Fibroblast of lung (primary cell): Measurements from ENCODE around the gene TBC1D9. TPM values are rescaled to one million over a fixed set of nuclear protein-coding genes. Genes with fewer than 3 reads are reported as not detected.

Source experiments
- DNase-seq, 2 donors: peaks; one replicate each; pipeline versions ENCODE4 v3.0.0 to v3.0.0-alpha.2; 2010; ENCODE audit warnings: low read depth in 2 of 2
- H2AFZ ChIP-seq: 2 replicates; pipeline ENCODE4 v1.5.1; 2012; ENCODE audit warnings: low read length, control low read depth, inconsistent platforms
- H3K27ac ChIP-seq: 2 replicates; pipeline ENCODE4 v1.5.1; 2011; ENCODE audit warnings: low read length, control low read depth; ENCODE audit not compliant: insufficient read depth
- H3K27me3 ChIP-seq: 2 replicates; pipeline ENCODE4 v1.5.1; 2011; ENCODE audit warnings: mild to moderate bottlenecking, low read length; ENCODE audit not compliant: control insufficient read depth, insufficient read depth
- H3K36me3 ChIP-seq: 2 replicates; pipeline ENCODE4 v1.5.1; 2011; ENCODE audit warnings: low read length; ENCODE audit not compliant: control insufficient read depth, insufficient read depth
- H3K4me1 ChIP-seq: 2 replicates; pipeline ENCODE4 v1.5.1; 2011; ENCODE audit warnings: low read length; ENCODE audit not compliant: control insufficient read depth, insufficient read depth; ENCODE audit errors: extremely low read depth
- H3K4me2 ChIP-seq: 2 replicates; pipeline ENCODE4 v1.5.1; 2011; ENCODE audit warnings: low read length, control low read depth; ENCODE audit not compliant: insufficient read depth; ENCODE audit errors: extremely low read depth
- H3K4me3 ChIP-seq, 4 experiments: fragments of 200-600 bp in 1 of 4; sonication (generic) in 1 of 4; replicated peaks in 1 of 4; 2 replicates each; pipeline ENCODE4 v1.5.1; 2011 to 2016; ENCODE audit warnings: low read length in 4 of 4, low read depth in 3 of 4, mild to moderate bottlenecking in 3 of 4, control low read depth in 2 of 4, inconsistent platforms in 1 of 4, mixed read lengths in 1 of 4; ENCODE audit not compliant: insufficient read depth in 1 of 4; ENCODE audit errors: control extremely low read depth in 1 of 4
- H3K79me2 ChIP-seq: 2 replicates; pipeline ENCODE4 v1.5.1; 2012; ENCODE audit warnings: mild to moderate bottlenecking, low read length, inconsistent platforms; ENCODE audit not compliant: control insufficient read depth, insufficient read depth
- H3K9ac ChIP-seq: 2 replicates; pipeline ENCODE4 v1.5.1; 2011; ENCODE audit warnings: mild to moderate bottlenecking, low read length, control low read depth; ENCODE audit not compliant: insufficient read depth
- H3K9me3 ChIP-seq: 2 replicates; pipeline ENCODE4 v1.5.1; 2012; ENCODE audit warnings: low read depth, low read length; ENCODE audit not compliant: control insufficient read depth, insufficient read depth
- H4K20me1 ChIP-seq: 2 replicates; pipeline ENCODE4 v1.5.1; 2011; ENCODE audit warnings: low read length; ENCODE audit not compliant: control insufficient read depth, insufficient read depth; ENCODE audit errors: extremely low read depth
- CTCF ChIP-seq, 2 donors: IDR thresholded peaks in 1 of 2; conservative IDR thresholded peaks in 1 of 2; 1 replicate in 1 of 2; 2 replicates in 1 of 2; pipeline ENCODE4 v1.5.1; 2011 to 2012; ENCODE audit warnings: low read length in 2 of 2, control low read depth in 1 of 2, inconsistent platforms in 1 of 2, low read depth in 1 of 2, mild to moderate bottlenecking in 1 of 2
- EZH2 ChIP-seq: IDR thresholded peaks from 2 replicates; pipeline ENCODE4 v1.5.1; 2012; ENCODE audit warnings: low read length, control low read depth, mild to moderate bottlenecking; ENCODE audit errors: missing control alignments
- polyA plus RNA-seq, 2 donors: library from polyadenylated mRNA; depleted of rRNA in 1 of 2; stranded (reverse) in 1 of 2; unstranded in 1 of 2; fragments of >200 nt; gene quantifications; 2 replicates each; pipeline ENCODE4 v1.2.1, GENCODE V29; 2011 to 2012; ENCODE audit warnings: missing spikeins in 1 of 2
- total RNA-seq: library from RNA; depleted of rRNA; stranded (reverse); fragments of >200 nt; gene quantifications from 2 replicates; pipeline ENCODE4 v1.2.1, GENCODE V29; 2014

Gene TBC1D9
- total and polyA plus RNA-seq, 2 donors (not counting 1 experiment from before 2014, with no cell fraction given) = 18.6 to 36.3 TPM

- H4K20me1 ChIP-seq = no peaks in the 10 kb centered on the region
- H3K27ac ChIP-seq = no peak overlapping the region
- H3K9ac ChIP-seq = no peak overlapping the region
- H3K9me3 ChIP-seq = no peaks in the 10 kb centered on the region
- no peaks in the 10 kb centered on the region for H3K79me2 ChIP-seq
- no peak overlapping the region for H3K4me2 ChIP-seq
- H3K27me3 ChIP-seq = no peaks in the 10 kb centered on the region
- peak in 1 of 2 donors; percentile 45 for DNase-seq
- H3K36me3 ChIP-seq = peaks cover 5% of the 10 kb centered on the region
- no peak overlapping the region for H3K4me3 ChIP-seq
- no peak for TF ChIP-seq CTCF (conservative IDR thresholded peaks at IDR 0.05 in 1 of 2, IDR thresholded peaks at IDR 0.05 in 1 of 2; ENCODE audit: low read depth in 1 of 2, low read length in 2 of 2)
- no peak for TF ChIP-seq EZH2
- H3K4me1 ChIP-seq = no peaks in the 10 kb centered on the region
- H2AFZ ChIP-seq = no peak overlapping the region
Observed at GRCh38 chr4:140662082-140662869, 93.9 kb downstream of the TBC1D9 start.

- Histone ChIP-seq H4K20me1 (no peaks in the 10 kb centered on the region), H3K9ac (no peak overlapping the region), H3K9me3 (no peaks in the 10 kb centered on the region), H3K36me3 (peaks cover 7% of the 10 kb centered on the region), H2AFZ (no peak overlapping the region), H3K27ac (no peak overlapping the region), H3K4me3 (no peak overlapping the region), H3K27me3 (no peaks in the 10 kb centered on the region), H3K79me2 (no peaks in the 10 kb centered on the region), H3K4me2 (no peak overlapping the region), H3K4me1 (no peaks in the 10 kb centered on the region)
- TF ChIP-seq CTCF (conservative IDR thresholded peaks at IDR 0.05 in 1 of 2, IDR thresholded peaks at IDR 0.05 in 1 of 2; ENCODE audit: low read depth in 1 of 2, low read length in 2 of 2) (no peak), EZH2 (no peak)
- no peak for DNase-seq
Observed at GRCh38 chr4:140661550-140661949, 94.6 kb downstream of the TBC1D9 start.

GRCh38 chr4:140659943-140660700 lies 96.1 kb downstream of the TBC1D9 start:
- Histone ChIP-seq H3K9me3 (no peaks in the 10 kb centered on the region), H3K4me3 (no peak overlapping the region), H3K79me2 (no peaks in the 10 kb centered on the region), H4K20me1 (no peaks in the 10 kb centered on the region), H3K4me1 (no peaks in the 10 kb centered on the region), H3K36me3 (peaks cover 7% of the 10 kb centered on the region), H3K27ac (no peak overlapping the region), H3K9ac (no peak overlapping the region), H3K27me3 (no peaks in the 10 kb centered on the region), H3K4me2 (no peak overlapping the region), H2AFZ (no peak overlapping the region)
- DNase-seq = peak in 1 of 2 donors; percentile 48
- TF ChIP-seq EZH2 (no peak), CTCF (conservative IDR thresholded peaks at IDR 0.05 in 1 of 2, IDR thresholded peaks at IDR 0.05 in 1 of 2; ENCODE audit: low read depth in 1 of 2, low read length in 2 of 2) (no peak)
